GM10266 (cell line): ENCODE results near the gene SDHB.

Source experiments
- DNase-seq: peaks from one replicate; pipeline ENCODE4 v3.0.0; 2012; ENCODE audit errors: extremely low spot score
- CTCF ChIP-seq: IDR thresholded peaks from 2 replicates; pipeline ENCODE4 v1.5.1; 2012; ENCODE audit warnings: mild to moderate bottlenecking, low read depth; ENCODE audit not compliant: control insufficient read depth, insufficient read depth; ENCODE audit errors: missing control alignments

SDHB gene

GRCh38 chr1:17031436-17031835, 22.4 kb downstream of the SDHB start:
- no peak for TF ChIP-seq CTCF
- DNase-seq = no peak

- no peak for DNase-seq
- no peak for TF ChIP-seq CTCF
Measured at GRCh38 chr1:17030206-17030605, 23.6 kb downstream of the SDHB start.

- no peak for DNase-seq
- TF ChIP-seq CTCF = no peak
Measured at GRCh38 chr1:17028662-17029188, 25.1 kb downstream of the SDHB start.

- DNase-seq = no peak
- TF ChIP-seq CTCF = no peak
Measured at GRCh38 chr1:17027900-17028299, 25.9 kb downstream of the SDHB start.

GRCh38 chr1:17027403-17027802, 26.4 kb downstream of the SDHB start:
- DNase-seq = no peak
- no peak for TF ChIP-seq CTCF

- no peak for DNase-seq
- no peak for TF ChIP-seq CTCF
Measured at GRCh38 chr1:17024721-17025120, 29.1 kb downstream of the SDHB start.

- no peak for TF ChIP-seq CTCF
- DNase-seq = no peak
Measured at GRCh38 chr1:17023573-17023972, 30.3 kb downstream of the SDHB start.
